ENCODE results near the gene TVP23C.
"Not testable (repeated sequence)": the region's sequence is repeated elsewhere in the genome, so short reads cannot be mapped to it uniquely, and the experiment has no call there.

The TVP23C gene

GRCh38 chr17:15562613-15563374 lies 489 bp downstream of the TVP23C start:
- peak; percentile 62 for ATAC-seq (ENCODE audit: low read depth)
- not testable (repeated sequence) for H3K36me3 ChIP-seq (ENCODE audit: low read depth); H3K9me3 ChIP-seq (ENCODE audit: severe bottlenecking); H3K27me3 ChIP-seq (ENCODE audit: insufficient read depth, poor library complexity, severe bottlenecking); DNase-seq (ENCODE audit: low spot score); H3K27ac ChIP-seq (ENCODE audit: poor library complexity, severe bottlenecking); H3K4me1 ChIP-seq (ENCODE audit: insufficient read depth, poor library complexity, severe bottlenecking)
- peak overlapping the region; percentile 71 for H3K4me3 ChIP-seq (ENCODE audit: severe bottlenecking)

GRCh38 chr17:15561439-15561838 lies 1.8 kb downstream of the TVP23C start:
- H3K4me3 ChIP-seq (ENCODE audit: severe bottlenecking); H3K9me3 ChIP-seq (ENCODE audit: severe bottlenecking); H3K27me3 ChIP-seq (ENCODE audit: insufficient read depth, poor library complexity, severe bottlenecking); H3K27ac ChIP-seq (ENCODE audit: poor library complexity, severe bottlenecking); H3K4me1 ChIP-seq (ENCODE audit: insufficient read depth, poor library complexity, severe bottlenecking); DNase-seq (ENCODE audit: low spot score); H3K36me3 ChIP-seq (ENCODE audit: low read depth); ATAC-seq (ENCODE audit: low read depth): not testable (repeated sequence)

- not testable (repeated sequence) for DNase-seq (ENCODE audit: low spot score); H3K36me3 ChIP-seq (ENCODE audit: low read depth); ATAC-seq (ENCODE audit: low read depth); H3K4me3 ChIP-seq (ENCODE audit: severe bottlenecking); H3K27ac ChIP-seq (ENCODE audit: poor library complexity, severe bottlenecking); H3K27me3 ChIP-seq (ENCODE audit: insufficient read depth, poor library complexity, severe bottlenecking); H3K4me1 ChIP-seq (ENCODE audit: insufficient read depth, poor library complexity, severe bottlenecking); H3K9me3 ChIP-seq (ENCODE audit: severe bottlenecking)
These were observed 4.7 kb downstream of the TVP23C start for GRCh38 chr17:15558403-15559105.

- H3K27me3 ChIP-seq (ENCODE audit: insufficient read depth, poor library complexity, severe bottlenecking); DNase-seq (ENCODE audit: low spot score); H3K4me3 ChIP-seq (ENCODE audit: severe bottlenecking); ATAC-seq (ENCODE audit: low read depth); H3K9me3 ChIP-seq (ENCODE audit: severe bottlenecking); H3K27ac ChIP-seq (ENCODE audit: poor library complexity, severe bottlenecking); H3K4me1 ChIP-seq (ENCODE audit: insufficient read depth, poor library complexity, severe bottlenecking); H3K36me3 ChIP-seq (ENCODE audit: low read depth): not testable (repeated sequence)
These were observed 5.9 kb downstream of the TVP23C start for GRCh38 chr17:15557334-15557832.

GRCh38 chr17:15552932-15553331 lies 10.4 kb downstream of the TVP23C start:
- not testable (repeated sequence) for H3K4me1 ChIP-seq (ENCODE audit: insufficient read depth, poor library complexity, severe bottlenecking); H3K27me3 ChIP-seq (ENCODE audit: insufficient read depth, poor library complexity, severe bottlenecking); H3K4me3 ChIP-seq (ENCODE audit: severe bottlenecking); H3K9me3 ChIP-seq (ENCODE audit: severe bottlenecking); DNase-seq (ENCODE audit: low spot score); H3K27ac ChIP-seq (ENCODE audit: poor library complexity, severe bottlenecking); H3K36me3 ChIP-seq (ENCODE audit: low read depth)
- peak; percentile 66 for ATAC-seq (ENCODE audit: low read depth)

GRCh38 chr17:15549552-15549951 lies 13.7 kb downstream of the TVP23C start:
- H3K9me3 ChIP-seq (ENCODE audit: severe bottlenecking); H3K27ac ChIP-seq (ENCODE audit: poor library complexity, severe bottlenecking); DNase-seq (ENCODE audit: low spot score); H3K4me1 ChIP-seq (ENCODE audit: insufficient read depth, poor library complexity, severe bottlenecking); H3K36me3 ChIP-seq (ENCODE audit: low read depth); ATAC-seq (ENCODE audit: low read depth); H3K27me3 ChIP-seq (ENCODE audit: insufficient read depth, poor library complexity, severe bottlenecking); H3K4me3 ChIP-seq (ENCODE audit: severe bottlenecking): not testable (repeated sequence)

- H3K9me3 ChIP-seq (ENCODE audit: severe bottlenecking); H3K27me3 ChIP-seq (ENCODE audit: insufficient read depth, poor library complexity, severe bottlenecking); H3K4me1 ChIP-seq (ENCODE audit: insufficient read depth, poor library complexity, severe bottlenecking); H3K4me3 ChIP-seq (ENCODE audit: severe bottlenecking); ATAC-seq (ENCODE audit: low read depth); DNase-seq (ENCODE audit: low spot score); H3K36me3 ChIP-seq (ENCODE audit: low read depth); H3K27ac ChIP-seq (ENCODE audit: poor library complexity, severe bottlenecking): not testable (repeated sequence)
These were observed 16.7 kb downstream of the TVP23C start for GRCh38 chr17:15546604-15547003.

GRCh38 chr17:15540371-15541219 lies 22.7 kb downstream of the TVP23C start:
- not testable (repeated sequence) for H3K27me3 ChIP-seq (ENCODE audit: insufficient read depth, poor library complexity, severe bottlenecking); H3K4me3 ChIP-seq (ENCODE audit: severe bottlenecking); H3K4me1 ChIP-seq (ENCODE audit: insufficient read depth, poor library complexity, severe bottlenecking); H3K27ac ChIP-seq (ENCODE audit: poor library complexity, severe bottlenecking); DNase-seq (ENCODE audit: low spot score); H3K9me3 ChIP-seq (ENCODE audit: severe bottlenecking); ATAC-seq (ENCODE audit: low read depth)
- peaks cover 22% of the 10 kb centered on the region for H3K36me3 ChIP-seq (ENCODE audit: low read depth)

GRCh38 chr17:15533122-15533521 lies 30.2 kb downstream of the TVP23C start:
- H3K27me3 ChIP-seq (ENCODE audit: insufficient read depth, poor library complexity, severe bottlenecking); H3K36me3 ChIP-seq (ENCODE audit: low read depth); ATAC-seq (ENCODE audit: low read depth); H3K4me3 ChIP-seq (ENCODE audit: severe bottlenecking); H3K9me3 ChIP-seq (ENCODE audit: severe bottlenecking); H3K4me1 ChIP-seq (ENCODE audit: insufficient read depth, poor library complexity, severe bottlenecking); H3K27ac ChIP-seq (ENCODE audit: poor library complexity, severe bottlenecking); DNase-seq (ENCODE audit: low spot score): not testable (repeated sequence)

Measured in RWPE2 (cell line).